H54 (cell line): ENCODE results near the gene NEK10.

ENCODE experiments used
- DNase-seq: peaks from one replicate; pipeline ENCODE4 v3.0.0; 2011; ENCODE audit warnings: low spot score, mixed read lengths; ENCODE audit not compliant: insufficient read length
- FAIRE-seq: peaks from 3 replicates; lab custom pipeline; 2011; peaks lifted over from hg19 to GRCh38; lab: Jason Lieb, UNC
- POLR2A ChIP-seq: IDR thresholded peaks from 2 replicates; pipeline ENCODE4 v1.6.1; 2011; ENCODE audit warnings: low read depth, mild to moderate bottlenecking, low read length

The NEK10 gene

DNA sequence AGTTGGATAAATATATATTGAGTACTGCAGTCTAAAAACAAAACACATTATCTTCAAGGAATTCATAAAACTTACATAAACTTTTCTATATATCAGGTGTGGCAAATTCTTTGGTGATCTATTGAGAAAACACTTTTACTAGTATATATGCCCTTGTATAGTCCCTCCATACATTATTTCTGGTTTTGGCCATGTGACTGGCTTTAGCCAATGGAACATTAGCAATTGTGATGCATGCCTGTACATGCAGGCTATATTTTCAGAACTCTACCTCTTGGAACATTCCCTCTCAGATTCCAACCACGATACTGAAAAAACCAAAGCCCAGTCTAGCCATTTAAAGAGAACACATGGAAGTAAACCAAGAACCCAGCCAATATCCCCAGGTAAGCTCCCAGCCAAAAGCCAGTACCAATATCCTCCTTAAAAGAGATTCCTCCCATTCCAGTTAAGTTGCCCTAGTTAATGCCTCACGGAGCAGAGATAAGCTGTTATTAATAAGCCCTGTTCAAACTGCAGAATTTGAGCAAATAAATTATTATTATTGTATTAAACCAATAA, 152.8 kb downstream of the NEK10 start:
- no peak for DNase-seq
- no peak for FAIRE-seq
- TF ChIP-seq POLR2A = no peak

DNA sequence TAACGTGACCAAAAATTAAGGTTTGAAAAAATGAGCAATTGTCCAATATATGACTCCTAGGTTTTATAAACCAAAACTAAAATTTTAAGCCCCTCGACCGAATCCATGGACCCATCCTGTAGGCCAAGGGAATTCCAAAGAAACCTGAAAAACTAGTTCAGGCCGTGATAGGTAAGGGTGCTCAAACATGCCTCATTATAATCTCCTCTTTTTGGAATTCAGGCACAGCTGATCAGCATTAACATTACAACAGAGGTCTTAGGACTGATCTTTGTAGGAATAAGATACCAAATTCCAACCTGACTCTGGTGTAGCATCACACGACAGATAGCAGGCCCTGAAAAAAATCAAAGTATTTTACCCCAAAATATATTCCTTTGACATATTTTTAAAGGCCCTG, 155.7 kb downstream of the NEK10 start:
- no peak for TF ChIP-seq POLR2A
- DNase-seq (no peak), FAIRE-seq (peak; percentile 6)

GRCh38 chr3:27209617-27210264, 159.4 kb downstream of the NEK10 start:
- no peak for TF ChIP-seq POLR2A
- FAIRE-seq = no peak
- DNase-seq = no peak

- FAIRE-seq = no peak
- TF ChIP-seq POLR2A = no peak
- no peak for DNase-seq
These were observed 160.1 kb downstream of the NEK10 start for GRCh38 chr3:27208961-27209616.

DNA sequence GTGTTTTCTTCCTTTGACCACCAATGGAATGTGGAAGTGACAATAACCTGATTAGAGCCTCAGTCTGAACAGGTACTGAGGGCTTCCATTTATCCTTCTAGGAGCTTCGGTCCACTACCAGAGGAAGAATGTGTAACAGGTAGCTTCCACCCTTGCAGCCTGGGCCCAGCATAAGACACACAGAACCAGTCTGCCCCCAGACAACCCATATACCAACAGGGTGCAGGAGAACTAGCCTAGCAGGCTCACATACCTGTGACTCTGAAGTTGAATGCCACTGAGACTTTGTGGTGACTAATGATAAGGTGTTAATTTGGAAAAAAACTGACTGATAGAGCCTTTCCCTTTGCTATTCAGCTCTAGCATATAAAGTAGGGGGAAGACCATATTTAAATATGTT, 166.2 kb downstream of the NEK10 start:
- no peak for FAIRE-seq
- TF ChIP-seq POLR2A = no peak
- DNase-seq = no peak

GRCh38 chr3:27201492-27201891, 167.7 kb downstream of the NEK10 start:
- FAIRE-seq (no peak), DNase-seq (no peak)
- TF ChIP-seq POLR2A = no peak

GRCh38 chr3:27200721-27201489, 168.3 kb downstream of the NEK10 start:
- no peak for DNase-seq
- no peak for FAIRE-seq

DNA sequence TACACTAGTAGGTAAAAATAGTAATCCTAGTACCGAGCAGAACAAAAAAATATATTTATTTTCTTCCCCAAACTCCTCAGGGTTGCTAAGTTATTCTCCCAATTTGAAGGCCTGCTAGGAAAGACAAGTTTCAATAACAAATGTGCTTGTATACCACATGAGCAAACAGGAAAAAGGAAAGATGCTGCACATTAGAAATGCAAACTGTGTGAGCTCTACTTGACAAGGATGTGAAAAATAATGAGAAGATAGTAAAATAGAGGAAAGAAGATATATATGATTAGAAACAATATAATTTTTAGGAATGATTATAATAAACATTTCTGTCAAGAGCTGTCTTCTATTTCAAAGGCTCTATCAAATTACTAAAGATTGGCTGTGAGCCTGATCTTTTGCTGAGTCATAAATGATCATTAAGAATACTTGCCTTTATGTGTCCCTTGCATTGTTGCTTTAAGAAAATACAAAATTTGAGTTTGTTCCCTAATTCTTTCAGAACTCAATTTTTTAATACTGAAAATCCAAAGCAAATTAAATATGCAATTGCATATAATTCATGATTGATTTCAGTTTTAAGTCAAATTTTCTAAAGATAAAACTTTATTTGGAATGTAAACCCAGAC, 174.2 kb downstream of the NEK10 start:
- TF ChIP-seq POLR2A = no peak
- FAIRE-seq = peak; percentile 61
- DNase-seq = no peak

More at GRCh38 chr3:27200721-27201489, 168.3 kb downstream of the NEK10 start:
- TF ChIP-seq POLR2A = no peak

GRCh38 chr3:27193056-27193455, 176.1 kb downstream of the NEK10 start:
- FAIRE-seq = peak; percentile 20
- no peak for TF ChIP-seq POLR2A
- DNase-seq = no peak

- FAIRE-seq (no peak), DNase-seq (no peak)
- TF ChIP-seq POLR2A = no peak
These were observed 183.2 kb downstream of the NEK10 start for GRCh38 chr3:27186013-27186412.

DNA sequence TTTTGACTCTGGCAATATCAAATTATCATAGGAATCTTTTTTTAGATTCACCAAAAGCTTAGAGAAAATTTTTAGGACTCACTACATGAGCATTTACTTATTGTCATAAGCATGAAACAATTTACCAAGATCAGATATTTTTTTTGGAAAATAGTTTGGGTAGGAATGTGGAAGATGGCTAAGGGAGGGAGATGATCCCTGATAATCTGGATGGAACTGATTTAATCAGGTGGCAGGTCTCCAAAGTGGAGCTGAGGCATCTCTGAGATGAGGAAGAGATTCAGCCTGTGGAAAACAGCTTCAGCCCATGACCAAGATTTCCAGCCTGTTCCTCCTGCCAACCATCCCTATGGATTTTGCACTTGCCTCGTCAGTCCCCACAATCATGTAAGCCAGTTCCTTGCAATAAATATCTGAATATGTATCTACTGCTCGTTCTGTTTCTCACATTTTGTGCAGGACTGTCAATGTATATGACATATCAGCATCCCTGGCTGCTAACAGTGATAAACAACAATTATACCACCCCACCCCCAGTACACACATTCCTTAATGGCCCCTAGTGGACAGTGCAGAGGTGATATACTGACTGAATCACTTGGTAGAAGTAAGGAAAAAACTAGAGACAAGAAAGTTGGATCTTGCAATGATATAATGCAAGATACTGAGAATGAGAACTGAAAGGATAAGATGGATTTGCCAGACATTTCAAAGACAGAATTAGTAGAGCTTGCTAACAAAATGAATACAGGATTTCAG, 183.8 kb downstream of the NEK10 start:
- no peak for DNase-seq
- peak; percentile 73 for FAIRE-seq
- no peak for TF ChIP-seq POLR2A

DNA sequence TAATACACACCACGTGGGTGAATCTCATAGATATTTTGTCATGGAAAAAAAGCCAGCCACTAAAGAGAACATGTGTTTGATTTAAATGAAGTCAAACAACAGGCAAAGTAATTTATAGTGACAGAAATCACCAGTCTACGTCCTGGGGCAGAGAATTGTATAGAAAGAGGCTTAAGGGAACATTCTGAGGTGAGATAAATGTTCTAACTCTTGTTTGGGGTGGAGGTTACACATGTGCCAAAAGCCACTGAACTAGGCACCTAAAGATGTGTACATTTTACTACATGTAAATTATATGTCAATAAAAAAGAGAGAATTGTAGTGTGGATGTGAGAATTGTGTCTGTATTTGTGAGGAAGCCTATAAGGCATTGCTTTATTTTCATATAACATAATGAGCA, 184.9 kb downstream of the NEK10 start:
- no peak for TF ChIP-seq POLR2A
- DNase-seq (no peak), FAIRE-seq (no peak)

GRCh38 chr3:27176256-27176655, 192.9 kb downstream of the NEK10 start:
- DNase-seq = no peak
- FAIRE-seq = no peak
- TF ChIP-seq POLR2A = no peak

GRCh38 chr3:27174530-27174929, 194.7 kb downstream of the NEK10 start:
- DNase-seq = no peak
- TF ChIP-seq POLR2A = no peak
- no peak for FAIRE-seq
